ENCODE data around the gene HS3ST5.
"Not testable (repeated sequence)": the region's sequence is repeated elsewhere in the genome, so short reads cannot be mapped to it uniquely, and the experiment has no call there.

Gene HS3ST5

DNA sequence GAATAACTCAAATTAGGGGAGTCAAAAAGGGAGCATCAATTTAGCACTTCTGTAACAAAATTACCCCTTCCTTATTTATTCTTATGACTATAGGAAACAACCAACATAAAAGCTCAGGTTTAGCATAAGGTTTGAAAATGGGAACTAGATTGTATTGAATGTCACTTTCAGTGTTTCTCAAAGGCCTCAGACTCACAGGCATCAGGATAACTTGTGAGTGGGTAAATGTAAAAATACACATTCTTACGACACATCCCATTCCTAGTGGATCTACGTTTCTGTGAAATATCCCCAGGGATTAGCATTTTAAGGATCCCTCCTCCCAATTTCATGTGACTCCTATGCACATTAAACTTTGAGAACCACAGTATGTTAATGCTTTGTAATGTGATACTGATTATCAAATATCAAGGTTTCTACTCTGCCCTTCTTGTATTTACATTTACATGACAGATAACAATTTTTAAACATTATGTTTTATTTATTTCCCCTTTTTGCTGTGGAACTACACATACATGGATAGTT is 114.8 kb downstream of the HS3ST5 start:
- no peak overlapping the region for H3K27ac ChIP-seq
- no peaks in the 10 kb centered on the region for H3K36me3 ChIP-seq
- no peaks in the 10 kb centered on the region for H3K27me3 ChIP-seq
- DNase-seq, result no peak
- intact Hi-C loops (cut with DNase I; ENCODE audit: low total_unique reads), result no loop called here
- H3K9me3 ChIP-seq, result no peaks in the 10 kb centered on the region
- TF ChIP-seq, protein P1, sequence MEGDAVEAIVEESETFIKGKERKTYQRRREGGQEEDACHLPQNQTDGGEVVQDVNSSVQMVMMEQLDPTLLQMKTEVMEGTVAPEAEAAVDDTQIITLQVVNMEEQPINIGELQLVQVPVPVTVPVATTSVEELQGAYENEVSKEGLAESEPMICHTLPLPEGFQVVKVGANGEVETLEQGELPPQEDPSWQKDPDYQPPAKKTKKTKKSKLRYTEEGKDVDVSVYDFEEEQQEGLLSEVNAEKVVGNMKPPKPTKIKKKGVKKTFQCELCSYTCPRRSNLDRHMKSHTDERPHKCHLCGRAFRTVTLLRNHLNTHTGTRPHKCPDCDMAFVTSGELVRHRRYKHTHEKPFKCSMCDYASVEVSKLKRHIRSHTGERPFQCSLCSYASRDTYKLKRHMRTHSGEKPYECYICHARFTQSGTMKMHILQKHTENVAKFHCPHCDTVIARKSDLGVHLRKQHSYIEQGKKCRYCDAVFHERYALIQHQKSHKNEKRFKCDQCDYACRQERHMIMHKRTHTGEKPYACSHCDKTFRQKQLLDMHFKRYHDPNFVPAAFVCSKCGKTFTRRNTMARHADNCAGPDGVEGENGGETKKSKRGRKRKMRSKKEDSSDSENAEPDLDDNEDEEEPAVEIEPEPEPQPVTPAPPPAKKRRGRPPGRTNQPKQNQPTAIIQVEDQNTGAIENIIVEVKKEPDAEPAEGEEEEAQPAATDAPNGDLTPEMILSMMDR (IDR thresholded peaks at IDR 0.05), result no peak
- H3K4me3 ChIP-seq, result no peak overlapping the region
- H3K4me1 ChIP-seq, result no peaks in the 10 kb centered on the region

DNA sequence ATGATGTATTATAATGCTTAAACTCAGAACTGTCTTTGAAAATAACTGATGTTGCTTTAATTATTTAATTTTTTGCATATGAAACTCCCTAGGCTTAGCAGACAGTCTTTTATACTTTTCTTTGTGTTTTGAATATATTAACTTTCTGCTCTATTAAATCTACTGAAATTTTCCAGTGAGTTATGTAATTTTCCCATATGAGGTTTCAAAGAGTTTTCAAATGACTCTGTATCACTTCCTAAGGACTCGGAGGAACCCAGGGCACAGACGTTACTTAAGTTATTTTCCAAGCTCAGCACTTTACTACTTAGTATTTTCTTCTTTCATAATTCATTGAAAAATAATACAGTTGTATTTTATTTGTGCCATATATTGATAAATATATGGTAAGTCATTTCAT is 122.6 kb downstream of the HS3ST5 start:
- TF ChIP-seq, protein P1 (IDR thresholded peaks at IDR 0.05), result no peak
- Histone ChIP-seq H3K36me3 (no peaks in the 10 kb centered on the region), H3K4me1 (no peaks in the 10 kb centered on the region), H3K27ac (no peak overlapping the region), H3K27me3 (no peaks in the 10 kb centered on the region), H3K9me3 (no peaks in the 10 kb centered on the region), H3K4me3 (no peak overlapping the region)
- intact Hi-C loops (cut with DNase I; ENCODE audit: low total_unique reads), result no loop called here
- DNase-seq, result no peak

DNA sequence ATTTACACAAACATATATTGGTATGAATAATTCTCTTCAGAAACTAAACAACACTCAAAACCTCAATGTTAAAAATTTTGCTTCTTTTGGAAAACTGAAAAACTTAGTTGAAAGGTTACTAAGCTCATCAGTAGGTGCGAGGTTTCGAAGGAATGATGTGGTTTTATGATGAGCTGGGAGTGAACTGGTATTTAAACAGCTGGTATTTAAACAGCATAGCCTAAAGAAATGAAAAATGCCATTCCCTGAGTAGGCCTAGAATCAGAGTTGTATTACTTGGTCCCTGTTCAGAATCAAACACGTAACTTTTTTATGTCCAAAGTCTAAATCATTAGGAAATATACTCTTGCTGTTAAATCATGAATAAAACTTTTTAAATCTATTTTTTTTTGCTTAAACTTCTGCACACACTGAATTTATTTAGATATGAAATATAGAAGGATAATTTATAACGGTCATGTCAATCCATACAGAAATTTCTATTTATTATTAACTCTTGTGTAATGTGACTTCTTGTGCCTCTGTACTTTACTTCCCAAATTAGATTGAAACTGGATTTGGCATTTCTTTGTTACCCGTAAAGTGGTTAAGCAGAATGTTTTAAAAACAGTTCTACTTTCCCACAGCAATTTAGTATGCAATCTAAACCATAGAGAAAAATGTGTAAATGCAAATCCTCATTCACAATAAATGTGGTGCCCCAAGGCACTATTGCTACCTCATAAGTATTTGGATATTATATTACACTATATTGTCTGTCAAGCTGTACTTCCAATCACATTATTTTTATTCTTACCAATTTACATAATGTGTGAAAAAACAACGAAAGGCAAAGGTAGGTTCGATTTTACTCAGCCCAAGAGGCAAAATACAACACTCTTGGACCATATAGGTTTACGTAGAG is 124.1 kb downstream of the HS3ST5 start:
- Histone ChIP-seq H3K9me3 (no peaks in the 10 kb centered on the region), H3K27me3 (no peaks in the 10 kb centered on the region), H3K27ac (no peak overlapping the region), H3K4me1 (no peaks in the 10 kb centered on the region), H3K4me3 (no peak overlapping the region), H3K36me3 (no peaks in the 10 kb centered on the region)
- no peak for DNase-seq
- TF ChIP-seq, protein P1 (IDR thresholded peaks at IDR 0.05), result no peak
- intact Hi-C loops (cut with DNase I; ENCODE audit: low total_unique reads), result no loop called here

DNA sequence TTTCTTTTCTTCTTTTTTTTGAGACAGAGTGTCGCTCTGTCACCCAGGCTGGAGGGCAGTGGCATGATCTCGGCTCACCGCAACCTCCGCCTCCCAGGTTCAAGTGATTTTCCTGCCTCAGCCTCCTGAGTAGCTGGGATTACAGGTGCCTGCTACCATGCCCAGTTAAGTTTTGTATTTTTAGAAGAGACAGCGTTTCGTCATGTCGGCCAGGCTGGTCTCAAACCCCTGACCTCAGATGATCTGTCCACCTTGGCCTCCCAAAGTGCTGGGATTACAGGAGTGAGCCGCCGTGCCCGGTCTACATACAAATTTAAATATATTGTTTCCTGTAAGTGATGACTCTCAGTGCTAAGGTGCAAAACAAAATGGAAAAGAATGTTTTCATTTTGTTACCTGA is 124.8 kb downstream of the HS3ST5 start:
- H3K27ac ChIP-seq; H3K4me3 ChIP-seq; H3K9me3 ChIP-seq; intact Hi-C loops (cut with DNase I; ENCODE audit: low total_unique reads); H3K4me1 ChIP-seq; DNase-seq; H3K36me3 ChIP-seq; H3K27me3 ChIP-seq: not testable (repeated sequence)

DNA sequence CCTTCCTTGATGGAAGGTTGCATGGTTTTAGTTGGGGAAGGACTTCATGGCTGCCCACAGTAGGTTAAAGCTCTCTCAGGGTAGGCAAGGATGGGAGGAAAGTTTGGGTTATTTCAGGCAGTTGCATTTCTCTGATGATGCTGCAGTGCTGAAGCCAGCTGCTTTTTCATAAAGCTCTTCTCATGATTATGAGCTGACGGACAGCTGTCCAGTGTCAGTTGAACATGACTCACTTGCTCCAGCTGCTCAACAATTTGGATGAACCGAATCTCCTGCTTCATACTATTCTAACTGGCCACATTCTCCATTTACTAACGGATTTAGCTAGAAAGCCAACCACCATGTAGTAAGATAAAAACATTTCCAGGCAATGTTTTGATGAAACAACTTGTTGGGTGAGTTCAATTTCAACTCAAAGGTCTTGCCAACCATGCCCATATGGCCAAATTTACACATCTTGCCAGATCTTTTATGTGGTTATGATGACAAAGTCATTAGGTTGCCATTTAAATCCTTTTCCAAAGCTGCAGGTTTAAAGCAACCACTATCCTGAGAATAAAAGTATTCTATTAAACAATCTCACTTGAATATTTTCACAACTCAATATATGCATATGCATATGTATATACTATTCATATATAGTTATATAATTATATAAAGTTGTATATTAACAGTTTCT is 125.9 kb downstream of the HS3ST5 start:
- no peak for DNase-seq
- TF ChIP-seq, protein P1 (IDR thresholded peaks at IDR 0.05), result no peak

DNA sequence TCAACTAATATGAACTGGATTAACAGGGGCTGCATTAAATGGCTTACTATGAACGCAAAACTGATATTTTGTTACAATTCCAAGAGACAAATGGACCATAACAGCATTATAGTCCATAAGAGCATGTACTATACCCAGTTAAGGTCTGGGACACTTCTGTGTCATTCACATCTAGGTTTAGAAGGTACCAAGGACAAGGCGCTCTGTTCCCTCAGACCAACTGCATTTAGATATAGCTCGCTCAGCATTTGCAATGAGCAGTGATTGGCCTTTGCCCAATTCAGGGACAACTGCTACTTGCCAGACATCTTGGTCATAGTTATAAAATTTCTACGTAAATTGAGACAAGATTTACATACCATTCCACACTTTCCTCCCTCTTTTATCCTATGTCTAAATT is 132.4 kb downstream of the HS3ST5 start:
- TF ChIP-seq, protein P1 (IDR thresholded peaks at IDR 0.05), result no peak
- Histone ChIP-seq H3K36me3 (no peaks in the 10 kb centered on the region), H3K4me1 (no peaks in the 10 kb centered on the region), H3K27me3 (no peaks in the 10 kb centered on the region), H3K9me3 (no peaks in the 10 kb centered on the region), H3K4me3 (no peak overlapping the region), H3K27ac (no peak overlapping the region)
- no peak for DNase-seq
- intact Hi-C loops (cut with DNase I; ENCODE audit: low total_unique reads), result no loop called here

More for the DNA sequence above, 125.9 kb downstream of the HS3ST5 start:
- H3K27me3 ChIP-seq, result no peaks in the 10 kb centered on the region
- H3K4me1 ChIP-seq, result no peaks in the 10 kb centered on the region
- H3K4me3 ChIP-seq, result no peak overlapping the region
- intact Hi-C loops (cut with DNase I; ENCODE audit: low total_unique reads), result no loop called here
- H3K9me3 ChIP-seq, result no peaks in the 10 kb centered on the region
- no peak overlapping the region for H3K27ac ChIP-seq
- H3K36me3 ChIP-seq, result no peaks in the 10 kb centered on the region
